ENCODE results near the gene ETV7.

Gene ETV7

GRCh38 chr6:36350681-36351571 is 36.5 kb downstream of the ETV7 start:
- no peak for TF ChIP-seq FOXP2 (optimal IDR thresholded peaks at IDR 0.05; ENCODE audit: control extremely low read depth, extremely low read length, insufficient read depth)
- no peak for TF ChIP-seq EZH2 (IDR thresholded peaks at IDR 0.05)
- no peak for TF ChIP-seq POLR2AphosphoS5 (IDR thresholded peaks at IDR 0.05; ENCODE audit: borderline replicate concordance, low read depth, low read length)
- DNase-seq (ENCODE audit: low read depth, low spot score): no peak
- no peaks in the 10 kb centered on the region for H3K9me3 ChIP-seq (ENCODE audit: low read depth, low read length)
- H3K4me3 ChIP-seq: no peak overlapping the region
- no peak overlapping the region for H3K9ac ChIP-seq (ENCODE audit: insufficient read length)
- no peak overlapping the region for H3K27ac ChIP-seq
- no peaks in the 10 kb centered on the region for H3K36me3 ChIP-seq (ENCODE audit: insufficient read depth, low read length)

GRCh38 chr6:36350082-36350481 is 37.4 kb downstream of the ETV7 start:
- H3K9me3 ChIP-seq (ENCODE audit: low read depth, low read length): no peaks in the 10 kb centered on the region
- no peak overlapping the region for H3K9ac ChIP-seq (ENCODE audit: insufficient read length)
- no peak overlapping the region for H3K4me3 ChIP-seq
- TF ChIP-seq POLR2AphosphoS5 (IDR thresholded peaks at IDR 0.05; ENCODE audit: borderline replicate concordance, low read depth, low read length) (no peak), EZH2 (IDR thresholded peaks at IDR 0.05) (no peak), FOXP2 (optimal IDR thresholded peaks at IDR 0.05; ENCODE audit: control extremely low read depth, extremely low read length, insufficient read depth) (no peak)
- no peak overlapping the region for H3K27ac ChIP-seq
- H3K36me3 ChIP-seq (ENCODE audit: insufficient read depth, low read length): no peaks in the 10 kb centered on the region
- DNase-seq (ENCODE audit: low read depth, low spot score): no peak

GRCh38 chr6:36349240-36349639 is 38.2 kb downstream of the ETV7 start:
- TF ChIP-seq POLR2AphosphoS5 (IDR thresholded peaks at IDR 0.05; ENCODE audit: borderline replicate concordance, low read depth, low read length): no peak
- TF ChIP-seq FOXP2 (optimal IDR thresholded peaks at IDR 0.05; ENCODE audit: control extremely low read depth, extremely low read length, insufficient read depth): no peak
- TF ChIP-seq EZH2 (IDR thresholded peaks at IDR 0.05): no peak
- H3K27ac ChIP-seq: no peak overlapping the region
- DNase-seq (ENCODE audit: low read depth, low spot score): no peak
- no peak overlapping the region for H3K9ac ChIP-seq (ENCODE audit: insufficient read length)
- H3K9me3 ChIP-seq (ENCODE audit: low read depth, low read length): no peaks in the 10 kb centered on the region
- no peak overlapping the region for H3K4me3 ChIP-seq
- no peaks in the 10 kb centered on the region for H3K36me3 ChIP-seq (ENCODE audit: insufficient read depth, low read length)

GRCh38 chr6:36347621-36348020 is 39.8 kb downstream of the ETV7 start:
- no peak for DNase-seq (ENCODE audit: low read depth, low spot score)
- Histone ChIP-seq H3K27ac (no peak overlapping the region), H3K36me3 (ENCODE audit: insufficient read depth, low read length) (no peaks in the 10 kb centered on the region), H3K9me3 (ENCODE audit: low read depth, low read length) (no peaks in the 10 kb centered on the region), H3K9ac (ENCODE audit: insufficient read length) (no peak overlapping the region), H3K4me3 (no peak overlapping the region)
- TF ChIP-seq EZH2 (IDR thresholded peaks at IDR 0.05): no peak
- TF ChIP-seq FOXP2 (optimal IDR thresholded peaks at IDR 0.05; ENCODE audit: control extremely low read depth, extremely low read length, insufficient read depth): no peak

DNA sequence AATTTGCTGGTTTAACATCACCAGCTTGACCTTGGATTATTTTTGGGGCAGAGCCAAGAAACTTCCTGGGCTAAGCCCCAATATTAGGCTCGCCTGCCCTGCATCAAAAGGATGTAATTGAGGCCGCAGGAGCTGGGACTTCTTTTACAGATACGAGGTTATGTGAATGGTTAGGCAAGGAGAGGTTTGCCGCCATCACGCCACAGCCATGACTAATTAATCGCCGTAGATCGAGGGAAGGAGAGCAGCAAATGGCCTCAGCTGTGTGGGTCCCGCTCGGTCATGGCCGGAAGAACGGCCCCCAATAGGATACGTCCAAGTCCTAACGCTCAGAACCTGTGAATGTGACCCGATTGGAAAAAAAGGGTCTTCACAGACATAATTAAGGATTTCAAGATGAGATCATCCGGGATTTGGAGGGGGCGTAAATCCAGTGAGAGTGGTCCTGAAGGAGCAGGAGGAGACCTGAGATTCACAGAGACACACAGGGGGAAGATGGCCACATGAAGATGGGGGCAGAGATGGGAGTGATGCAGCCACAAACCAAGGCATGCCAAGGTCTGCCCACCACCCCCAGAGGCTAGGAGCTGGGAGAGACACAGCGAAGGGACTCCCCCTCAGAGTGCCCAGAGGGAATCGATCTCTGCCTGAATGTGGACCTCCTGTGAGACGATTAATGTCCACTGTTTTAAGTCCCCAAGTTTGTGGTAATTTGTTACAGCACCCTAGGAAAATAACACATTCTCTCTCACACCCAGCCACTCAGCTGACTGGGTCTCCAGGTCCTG is 40.8 kb downstream of the ETV7 start:
- H3K36me3 ChIP-seq (ENCODE audit: insufficient read depth, low read length): no peaks in the 10 kb centered on the region

GRCh38 chr6:36345681-36346466 is 41.6 kb downstream of the ETV7 start:
- no peak overlapping the region for H3K9ac ChIP-seq (ENCODE audit: insufficient read length)
- no peak overlapping the region for H3K27ac ChIP-seq
- H3K4me3 ChIP-seq: no peak overlapping the region
- TF ChIP-seq EZH2 (IDR thresholded peaks at IDR 0.05) (no peak), FOXP2 (optimal IDR thresholded peaks at IDR 0.05; ENCODE audit: control extremely low read depth, extremely low read length, insufficient read depth) (no peak), POLR2AphosphoS5 (IDR thresholded peaks at IDR 0.05; ENCODE audit: borderline replicate concordance, low read depth, low read length) (no peak)
- H3K9me3 ChIP-seq (ENCODE audit: low read depth, low read length): no peaks in the 10 kb centered on the region
- no peaks in the 10 kb centered on the region for H3K36me3 ChIP-seq (ENCODE audit: insufficient read depth, low read length)
- DNase-seq (ENCODE audit: low read depth, low spot score): no peak

More for the DNA sequence above, 40.8 kb downstream of the ETV7 start:
- Histone ChIP-seq H3K9me3 (ENCODE audit: low read depth, low read length) (no peaks in the 10 kb centered on the region), H3K9ac (ENCODE audit: insufficient read length) (no peak overlapping the region), H3K4me3 (no peak overlapping the region), H3K27ac (no peak overlapping the region)
- no peak for DNase-seq (ENCODE audit: low read depth, low spot score)
- TF ChIP-seq FOXP2 (optimal IDR thresholded peaks at IDR 0.05; ENCODE audit: control extremely low read depth, extremely low read length, insufficient read depth) (no peak), POLR2AphosphoS5 (IDR thresholded peaks at IDR 0.05; ENCODE audit: borderline replicate concordance, low read depth, low read length) (no peak), EZH2 (IDR thresholded peaks at IDR 0.05) (no peak)

DNA sequence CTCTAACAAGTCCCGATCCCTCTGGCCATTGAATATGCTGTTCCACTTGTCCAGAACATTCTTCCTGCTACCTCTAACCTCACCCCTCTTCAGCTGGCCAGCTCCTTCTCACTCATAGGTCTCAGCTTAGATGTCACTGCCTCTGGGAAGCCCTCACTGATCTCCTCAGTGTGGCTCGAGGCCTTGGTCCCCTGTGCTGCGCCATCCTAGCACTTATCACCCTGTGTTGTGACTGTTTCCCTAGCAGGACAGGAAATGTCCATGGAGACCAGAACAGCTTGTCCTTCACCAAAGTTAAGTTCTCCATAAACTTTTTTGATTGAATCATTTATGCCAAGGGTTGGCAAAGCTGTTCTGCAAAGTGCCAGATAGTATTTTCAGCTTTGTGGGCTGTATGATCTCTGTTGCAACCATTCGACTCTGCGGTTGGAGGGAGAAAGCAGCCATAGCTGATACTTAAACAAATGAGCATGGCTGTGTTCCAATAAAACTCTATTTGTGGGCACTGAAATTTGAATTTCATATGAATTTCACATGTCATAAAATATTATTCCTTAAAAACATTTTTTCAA is 44.3 kb downstream of the ETV7 start:
- Histone ChIP-seq H3K9ac (ENCODE audit: insufficient read length) (no peak overlapping the region), H3K4me3 (no peak overlapping the region), H3K9me3 (ENCODE audit: low read depth, low read length) (no peaks in the 10 kb centered on the region), H3K36me3 (ENCODE audit: insufficient read depth, low read length) (no peaks in the 10 kb centered on the region), H3K27ac (no peak overlapping the region)
- no peak for DNase-seq (ENCODE audit: low read depth, low spot score)
- TF ChIP-seq EZH2 (IDR thresholded peaks at IDR 0.05) (no peak), FOXP2 (optimal IDR thresholded peaks at IDR 0.05; ENCODE audit: control extremely low read depth, extremely low read length, insufficient read depth) (no peak), POLR2AphosphoS5 (IDR thresholded peaks at IDR 0.05; ENCODE audit: borderline replicate concordance, low read depth, low read length) (no peak)

All from SK-N-MC (cell line).